GM18951 (cell line): Measurements from ENCODE around the gene MEGF11.

Source experiments
- POLR2A ChIP-seq: IDR thresholded peaks from 4 replicates; pipeline ENCODE4 v1.6.1; 2011; ENCODE audit warnings: mild to moderate bottlenecking; ENCODE audit not compliant: insufficient read length, insufficient read depth; ENCODE audit errors: extremely low read depth
- in situ Hi-C: fragments of 300-500 bp; cut with MboI; formaldehyde crosslinking; loops from one replicate; pipeline ENCODE4 v1.12.0; 2022; ENCODE audit warnings: low sequenced_read_pairs, mixed read lengths, inconsistent platforms; ENCODE audit not compliant: unreplicated experiment

Gene MEGF11

DNA sequence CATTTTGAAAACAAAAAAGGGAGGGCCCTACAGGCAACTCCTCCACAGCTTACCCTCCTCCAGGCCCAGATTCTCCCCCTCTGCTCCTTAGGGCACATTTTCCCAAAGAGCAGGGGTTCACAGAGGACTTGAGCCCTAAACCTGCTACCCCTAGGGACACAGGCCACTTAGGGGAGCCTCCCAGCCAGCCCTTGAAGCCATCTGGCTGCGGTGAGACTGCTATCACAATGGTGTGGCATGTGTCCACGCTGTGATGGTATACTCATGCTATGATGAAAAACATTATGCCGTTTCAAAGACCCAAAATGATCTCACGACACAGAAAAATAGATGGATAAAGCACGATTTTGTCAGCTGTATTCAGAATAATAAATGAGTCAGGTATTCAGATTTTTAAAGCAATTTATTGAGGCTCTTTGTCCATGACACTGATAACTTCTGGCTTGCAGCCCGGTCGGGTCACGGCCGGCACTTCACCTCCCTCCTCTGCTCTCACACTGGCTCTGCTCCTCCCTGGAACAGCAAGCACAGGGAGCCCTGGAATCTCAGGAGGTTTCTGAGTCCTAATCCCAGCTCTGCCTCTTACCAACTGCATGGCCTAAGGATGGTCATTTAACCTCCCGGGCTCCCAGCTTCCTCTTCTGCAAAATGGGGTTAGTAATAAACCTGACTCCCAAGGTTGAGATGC lies 115.3 kb downstream of the MEGF11 start:
- no peak for TF ChIP-seq POLR2A
- in situ Hi-C loops, result no loop called here

DNA sequence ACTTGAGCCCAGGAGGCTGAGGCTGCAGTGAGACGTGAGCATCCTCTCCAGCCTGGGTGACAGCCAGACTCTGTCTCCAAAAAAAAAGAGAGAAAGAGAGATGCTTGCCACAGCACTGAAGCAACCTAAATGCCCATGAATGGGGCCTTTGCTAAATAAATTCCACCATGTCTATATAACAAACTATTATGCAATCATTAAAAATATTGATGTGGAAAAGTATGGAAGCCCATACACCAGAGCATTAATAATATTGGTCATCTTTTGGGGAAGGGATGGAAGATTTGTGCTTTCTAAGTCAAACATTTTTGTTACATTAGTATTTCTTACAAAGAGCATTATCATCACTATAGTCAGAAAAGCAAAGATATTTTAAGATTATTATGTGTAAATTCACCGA lies 116.6 kb downstream of the MEGF11 start:
- in situ Hi-C loops, result no loop called here
- no peak for TF ChIP-seq POLR2A

DNA sequence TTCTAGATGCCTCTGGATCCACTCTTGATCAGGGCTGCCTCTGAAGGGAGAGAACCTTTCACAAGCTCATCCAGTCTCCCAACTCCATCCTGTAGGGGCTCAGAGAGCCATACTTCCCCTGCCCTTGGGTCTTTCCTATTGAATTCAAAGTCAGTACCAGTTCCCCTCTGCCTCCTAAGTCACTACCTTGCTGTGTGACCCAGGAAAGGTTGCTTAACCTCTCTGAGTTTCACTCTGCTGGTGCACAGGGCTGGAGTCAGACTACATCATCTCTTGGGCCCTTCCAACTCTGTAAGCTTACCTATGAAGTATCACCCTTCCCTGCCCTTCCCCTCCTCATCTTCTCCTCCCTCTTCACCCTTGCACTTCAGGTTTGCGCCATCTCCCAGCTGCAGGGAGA lies 117.9 kb downstream of the MEGF11 start:
- in situ Hi-C loops, result no loop called here
- no peak for TF ChIP-seq POLR2A

DNA sequence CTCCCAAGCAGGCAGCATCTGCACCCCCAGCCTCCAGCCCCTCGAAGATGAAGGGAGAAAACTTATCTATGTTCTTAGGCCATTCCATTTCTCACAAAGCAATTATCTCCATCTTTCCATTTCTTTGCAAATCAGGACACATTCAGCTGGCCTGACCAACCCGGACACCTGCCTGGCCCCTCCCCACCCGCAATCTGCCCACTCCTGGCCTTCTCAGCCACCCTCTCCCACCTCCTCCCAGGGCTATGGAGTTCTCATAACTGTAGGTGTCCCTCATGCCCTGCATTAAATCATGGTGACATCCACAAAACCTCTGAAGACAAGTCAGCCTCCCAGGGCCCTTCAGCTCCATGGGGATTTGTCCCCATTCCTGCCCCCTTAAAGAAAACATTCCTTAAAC lies 119.3 kb downstream of the MEGF11 start:
- in situ Hi-C loops, result no loop called here
- no peak for TF ChIP-seq POLR2A

DNA sequence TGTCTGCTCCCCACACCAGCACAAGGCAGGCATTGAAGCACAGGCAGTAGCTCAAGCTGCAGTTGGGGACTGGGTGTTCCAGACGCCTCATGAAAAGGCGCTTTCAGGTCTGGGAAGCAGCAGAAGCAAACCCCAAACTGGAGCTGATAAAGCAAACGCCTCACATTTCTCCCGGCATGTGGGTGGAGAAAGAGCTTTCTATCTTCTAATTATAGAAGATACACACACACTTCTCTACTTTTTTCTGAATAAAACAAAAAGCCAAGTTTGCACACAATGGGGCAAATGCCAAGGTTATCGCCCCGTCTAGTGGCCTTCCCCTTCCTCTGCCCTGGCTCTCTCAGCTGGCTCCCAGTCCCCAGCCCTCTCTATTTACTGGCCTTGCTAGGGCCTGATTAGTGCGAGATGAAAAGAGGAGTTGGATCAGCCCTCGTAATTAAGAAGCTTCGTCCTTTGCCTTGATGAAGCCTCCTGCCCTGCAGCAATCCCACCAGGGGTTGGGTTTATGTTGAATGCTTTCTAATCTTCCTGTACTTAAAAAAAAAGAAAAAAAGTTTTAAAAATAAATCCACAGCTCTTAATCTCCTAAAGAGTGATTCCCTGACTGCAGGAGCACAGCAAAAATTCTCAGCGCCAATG lies 120.2 kb downstream of the MEGF11 start:
- TF ChIP-seq POLR2A, result no peak
- in situ Hi-C loops, result no loop called here

DNA sequence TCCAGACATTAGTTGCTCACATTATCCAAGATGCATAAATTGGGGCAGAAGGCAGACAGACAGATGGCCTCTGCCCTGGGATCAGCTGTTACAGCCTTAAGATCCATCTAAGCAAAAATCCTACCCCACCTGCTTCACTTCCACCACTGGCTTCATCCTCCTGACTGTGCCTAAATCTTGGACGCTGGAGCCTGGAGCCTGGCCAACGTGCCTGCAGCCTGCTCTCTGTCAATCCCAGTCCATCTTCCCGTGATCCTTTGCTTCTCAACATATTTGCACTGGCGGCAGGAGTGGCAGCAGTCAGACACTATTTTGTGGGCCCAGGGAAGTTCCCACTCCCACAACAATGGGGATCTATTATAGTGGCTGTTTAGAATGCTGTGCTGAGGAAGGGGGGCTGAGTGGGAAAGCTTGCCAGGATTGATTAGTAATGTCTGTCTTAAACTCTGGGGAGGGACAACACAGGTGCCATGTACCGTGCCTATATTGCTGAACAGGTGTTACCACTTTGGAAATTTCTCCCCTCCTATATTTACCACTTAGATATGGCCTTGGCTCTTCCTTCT lies 121.2 kb downstream of the MEGF11 start:
- no peak for TF ChIP-seq POLR2A

DNA sequence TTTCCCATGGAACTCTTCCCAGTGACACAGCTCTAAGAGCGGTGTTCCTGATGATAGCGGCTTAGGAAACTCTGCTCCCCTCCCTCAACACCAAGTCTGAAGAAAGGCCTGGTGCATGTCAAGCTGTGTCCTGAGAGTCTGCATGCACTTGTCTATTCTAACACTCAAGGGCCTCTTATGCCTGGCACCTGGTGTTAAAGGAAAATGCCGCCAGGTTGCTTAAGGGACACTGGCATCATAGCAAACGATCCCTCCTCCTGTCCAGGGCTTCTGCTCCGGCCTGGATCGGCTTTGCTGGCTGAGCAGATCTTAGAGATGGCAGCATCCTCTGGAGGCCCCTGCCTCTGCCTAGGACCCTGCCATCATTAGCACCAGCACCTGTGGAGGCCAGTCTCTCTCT lies 121.7 kb downstream of the MEGF11 start:
- in situ Hi-C loops, result no loop called here
- TF ChIP-seq POLR2A, result no peak

More for the DNA sequence above, 121.2 kb downstream of the MEGF11 start:
- in situ Hi-C loops, result no loop called here

DNA sequence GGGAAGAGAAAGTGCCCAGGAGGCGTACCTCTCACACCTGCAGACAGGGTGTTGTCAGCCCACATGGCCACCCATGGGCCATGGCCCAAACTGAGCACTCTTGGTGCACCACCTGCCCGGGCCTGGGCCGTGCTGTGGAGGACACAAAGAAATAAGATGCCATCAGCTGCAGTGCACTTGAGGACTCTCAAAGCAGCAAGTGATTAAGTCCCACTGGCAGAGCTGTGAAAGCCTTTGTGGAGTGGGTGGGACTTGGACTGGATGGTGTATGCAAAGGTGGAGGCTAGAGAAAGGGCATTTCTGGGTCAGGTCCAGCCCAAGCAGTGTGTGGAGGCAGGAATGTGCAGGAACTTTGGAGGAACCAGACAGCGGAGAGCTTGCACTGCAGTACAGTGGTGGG lies 122.3 kb downstream of the MEGF11 start:
- in situ Hi-C loops, result no loop called here
- no peak for TF ChIP-seq POLR2A

DNA sequence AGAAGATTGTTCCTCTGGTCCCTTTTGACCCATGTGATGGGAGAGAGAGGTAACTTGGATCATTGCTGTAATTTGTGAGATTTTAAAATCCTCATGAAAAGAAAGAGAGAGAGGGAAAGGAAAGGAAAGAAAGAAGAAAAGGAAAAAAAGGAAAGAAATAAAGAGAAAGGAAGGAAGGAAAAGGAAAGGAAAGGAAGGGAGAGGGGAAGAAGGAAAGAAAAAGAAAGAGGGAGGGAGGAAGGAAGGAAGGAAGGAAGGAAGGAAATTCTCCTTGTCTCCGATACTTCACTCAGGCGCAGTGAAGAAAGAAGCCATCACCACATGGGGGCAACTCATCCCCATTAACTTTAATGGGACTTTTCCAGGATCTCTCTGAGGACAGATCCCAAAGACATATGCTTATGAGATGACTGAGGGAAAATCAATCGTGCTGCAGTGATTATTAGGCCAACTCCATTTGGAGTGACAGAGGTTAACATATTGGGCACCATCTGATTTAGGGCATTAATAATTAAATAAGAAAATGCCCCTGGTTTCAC lies 123.0 kb downstream of the MEGF11 start:
- in situ Hi-C loops, result no loop called here
- no peak for TF ChIP-seq POLR2A

DNA sequence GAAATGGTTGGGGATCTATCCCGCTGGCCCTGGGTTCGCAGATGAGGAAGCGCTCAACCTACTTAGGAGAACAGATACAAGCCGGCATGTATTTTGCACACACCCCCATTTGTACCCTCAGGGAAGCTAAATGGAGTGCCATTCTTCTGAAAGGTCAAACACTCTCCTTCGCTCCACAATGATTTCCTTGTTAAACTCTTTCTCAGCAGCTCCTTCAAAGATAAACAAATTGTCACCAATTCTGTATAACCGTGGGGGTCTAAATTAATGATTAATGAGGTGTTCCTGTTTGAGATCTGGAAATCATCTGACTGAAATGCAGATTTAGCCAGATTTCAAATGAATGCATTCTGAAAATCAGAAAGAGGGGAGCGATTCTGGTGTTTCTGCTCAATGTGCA lies 124.0 kb downstream of the MEGF11 start:
- in situ Hi-C loops, result no loop called here
- TF ChIP-seq POLR2A, result no peak

DNA sequence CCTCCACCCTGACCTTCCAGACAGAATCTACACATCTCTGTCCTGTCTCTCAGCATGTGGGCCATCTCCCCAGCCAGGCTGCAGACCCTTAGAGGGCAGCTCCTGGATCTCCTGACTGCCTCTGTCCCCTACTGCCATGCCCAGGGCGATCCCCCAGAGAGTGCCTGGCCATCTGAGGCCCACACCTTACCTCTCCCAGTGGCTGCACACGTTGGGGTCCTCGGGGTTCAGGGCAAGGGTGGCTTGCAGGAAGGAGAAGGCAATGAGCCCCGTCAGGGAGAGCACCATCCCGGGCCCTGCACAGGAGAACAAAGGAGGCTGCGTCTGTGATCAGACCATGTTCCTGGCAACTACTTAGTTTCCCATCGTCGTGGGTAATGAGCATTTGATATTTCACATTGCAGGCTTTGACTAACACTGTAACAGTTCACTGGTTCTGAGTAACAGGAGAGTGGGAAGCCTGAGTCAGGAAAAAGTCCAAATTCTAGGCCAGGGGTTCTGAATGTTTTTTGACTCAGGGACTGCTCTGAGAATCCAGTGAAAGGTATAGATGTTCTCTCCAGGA lies 125.4 kb downstream of the MEGF11 start:
- in situ Hi-C loops, result no loop called here
- no peak for TF ChIP-seq POLR2A

DNA sequence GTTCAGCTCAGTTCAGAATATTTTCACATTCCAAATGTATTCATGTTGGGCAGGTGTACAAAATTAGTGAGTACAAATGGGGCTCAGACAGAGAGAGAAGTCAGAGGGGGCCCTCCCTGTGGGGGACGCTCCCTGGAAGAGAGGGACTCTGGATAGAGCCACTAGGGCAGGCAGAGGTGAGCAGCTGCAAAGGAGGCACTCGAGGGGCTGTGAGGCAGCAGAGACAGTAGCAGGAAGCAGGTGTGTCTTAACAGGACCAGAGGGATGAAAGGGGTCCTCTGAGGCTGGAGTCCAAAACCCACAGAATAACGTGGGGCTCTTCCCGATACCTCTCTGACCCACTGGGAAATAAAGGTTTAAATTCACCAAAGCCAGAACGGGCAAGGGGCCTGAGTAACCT lies 127.1 kb downstream of the MEGF11 start:
- no peak for TF ChIP-seq POLR2A
- in situ Hi-C loops, result no loop called here

DNA sequence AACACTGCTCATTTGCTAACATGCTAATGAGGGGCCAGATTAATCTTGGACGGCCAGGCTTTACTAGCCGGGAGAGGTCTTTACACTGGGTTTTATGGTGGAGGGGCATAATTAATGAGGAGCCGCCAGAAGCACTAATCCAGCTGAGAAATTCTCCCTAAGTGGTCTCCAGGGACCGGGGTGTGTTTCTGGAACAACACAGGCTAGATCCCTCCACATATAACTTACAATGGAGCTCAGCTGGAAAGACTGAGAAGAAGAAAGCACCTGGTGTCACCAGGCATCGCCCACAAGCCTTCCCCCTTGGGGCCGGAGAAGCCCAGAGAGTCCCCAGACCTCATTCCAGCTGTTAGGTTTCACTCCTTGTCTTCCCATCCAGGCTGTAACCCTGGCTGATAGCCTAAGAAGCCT lies 127.5 kb downstream of the MEGF11 start:
- in situ Hi-C loops, result no loop called here
- no peak for TF ChIP-seq POLR2A

DNA sequence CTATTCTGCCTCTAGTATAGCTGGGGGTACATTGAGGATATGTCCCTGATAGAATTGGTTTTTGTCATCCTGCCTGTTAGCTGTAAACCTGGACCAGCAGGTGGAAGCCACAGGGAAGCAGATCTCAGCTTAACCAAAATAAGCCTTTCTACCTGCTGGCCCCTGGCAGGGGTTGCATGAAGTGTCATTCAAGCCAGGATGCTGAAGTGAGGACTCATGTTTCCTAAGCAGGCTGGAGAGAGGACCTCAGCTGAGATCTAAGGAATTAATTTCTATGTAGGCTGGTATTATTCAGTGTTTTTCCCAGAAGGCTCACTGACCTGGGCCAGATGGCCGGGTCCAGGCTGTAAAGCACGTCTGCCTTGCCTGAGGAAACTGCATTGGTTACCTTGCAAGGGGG lies 128.9 kb downstream of the MEGF11 start:
- TF ChIP-seq POLR2A, result no peak
- in situ Hi-C loops, result no loop called here

DNA sequence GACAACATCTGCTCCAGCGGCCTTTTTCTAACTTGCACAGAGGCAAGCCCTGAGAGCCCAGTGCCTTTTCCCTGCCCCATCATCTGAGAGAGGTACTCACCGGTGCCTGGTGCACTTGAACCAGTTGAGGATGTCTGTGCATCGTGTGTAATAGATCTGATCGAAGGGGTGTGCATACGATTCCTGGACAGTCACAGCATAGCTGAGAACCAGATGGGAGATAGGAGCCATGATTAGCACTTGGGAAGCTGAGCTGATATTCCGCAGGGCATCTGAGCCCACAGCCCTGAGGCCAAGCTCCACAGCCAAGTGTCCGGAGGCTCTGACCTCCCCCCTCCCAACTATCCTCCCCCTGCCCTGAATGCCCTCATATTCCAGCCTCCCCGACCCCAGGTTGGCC lies 129.8 kb downstream of the MEGF11 start:
- no peak for TF ChIP-seq POLR2A
- in situ Hi-C loops, result no loop called here
